HG03095 (cell line): ENCODE measurements around the gene CPA1.

Experiments
- ATAC-seq: cut with Tn5 transposase; IDR thresholded peaks from one replicate; pipeline ENCODE4 v1.9.1; 2021; ENCODE audit warnings: moderate library complexity; ENCODE audit not compliant: unreplicated experiment

Gene CPA1

GRCh38 chr7:130393841-130394411 lies 13.6 kb downstream of the CPA1 start:
- no peak for ATAC-seq

- ATAC-seq = no peak
Measured at GRCh38 chr7:130394421-130395195, 14.3 kb downstream of the CPA1 start.

DNA sequence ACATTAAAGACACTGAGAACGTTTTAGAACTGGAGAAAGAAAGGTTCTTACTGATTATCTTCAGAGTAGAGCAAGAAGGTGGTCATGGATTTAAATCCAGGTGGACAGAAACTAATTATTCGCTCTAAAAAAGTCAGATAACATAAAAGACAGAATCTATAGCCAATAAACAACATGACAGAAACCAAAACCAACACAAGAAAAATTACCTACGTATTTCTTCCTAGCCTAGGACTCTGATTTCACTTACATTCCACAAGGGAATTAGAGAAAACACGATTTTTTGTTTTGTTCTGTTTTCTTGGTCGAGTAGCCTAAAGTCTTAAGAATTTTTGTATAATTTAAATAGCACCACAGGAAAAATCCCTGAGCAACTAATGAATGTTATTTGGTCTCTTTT lies 15.1 kb downstream of the CPA1 start:
- no peak for ATAC-seq

DNA sequence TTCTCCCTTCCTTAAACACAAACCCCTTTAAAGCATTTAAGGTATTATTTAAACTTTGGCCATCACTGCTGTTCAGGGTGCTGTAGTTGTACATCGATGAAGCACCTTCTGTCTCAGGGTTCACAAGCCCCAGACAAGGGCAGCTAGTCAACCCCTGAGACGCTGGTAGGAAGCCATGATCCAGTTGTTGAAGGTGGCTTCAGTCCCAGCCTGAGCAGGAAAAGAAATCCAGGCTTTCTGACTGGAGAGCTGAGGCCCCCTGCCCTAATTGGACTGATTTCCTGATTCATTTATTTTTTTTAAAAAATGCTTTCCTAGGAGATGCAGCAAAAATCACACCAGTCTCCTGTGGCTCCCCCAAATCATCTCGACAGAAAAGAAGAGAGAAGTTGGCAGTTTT lies 15.8 kb downstream of the CPA1 start:
- ATAC-seq = no peak

DNA sequence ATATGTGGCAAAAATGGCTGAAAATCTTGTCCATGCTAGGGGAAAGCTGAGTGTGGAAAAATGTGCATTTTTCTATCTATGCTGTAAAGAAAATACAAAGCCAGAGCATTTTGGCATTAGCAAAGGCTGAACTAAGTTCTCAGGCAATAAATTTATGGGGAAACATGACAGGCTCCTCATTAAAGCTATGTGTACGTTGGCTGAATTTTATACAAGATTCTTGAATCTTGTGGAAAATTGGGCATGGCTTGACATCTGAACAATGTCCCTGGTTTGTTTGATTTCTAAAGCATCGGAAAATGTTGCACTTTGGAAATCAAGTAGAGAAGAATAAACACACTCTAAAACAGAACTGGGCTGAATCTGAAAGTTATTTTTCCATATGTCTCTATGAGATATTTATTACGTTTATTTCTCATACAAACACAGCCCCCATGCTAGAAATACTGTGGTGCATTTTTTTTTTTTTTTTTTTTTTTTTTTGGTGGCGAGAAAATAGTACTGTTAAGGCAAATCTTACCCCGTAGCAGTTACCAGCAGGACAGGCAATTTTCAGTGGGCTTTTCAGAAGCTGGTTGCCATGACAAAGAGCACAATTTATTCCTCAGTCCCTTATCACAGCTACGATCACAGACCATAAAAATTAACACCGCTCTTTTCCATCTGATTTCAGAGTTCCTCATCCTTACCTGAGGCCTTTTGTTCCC lies 16.9 kb downstream of the CPA1 start:
- no peak for ATAC-seq

DNA sequence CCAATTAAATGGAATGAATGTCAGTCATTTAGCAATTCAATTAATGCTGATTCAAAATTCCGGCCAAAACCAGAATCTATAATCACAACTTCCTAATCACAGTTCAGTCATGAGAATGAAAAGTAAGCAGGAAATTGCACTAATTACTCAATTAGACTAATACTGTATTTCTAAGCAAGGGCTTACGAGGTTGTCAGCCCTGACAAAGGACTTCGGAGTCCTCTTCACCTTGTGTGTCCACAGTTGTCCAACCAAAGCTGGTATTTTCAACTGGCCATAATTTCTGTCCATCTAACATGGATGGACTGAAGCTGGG lies 17.4 kb downstream of the CPA1 start:
- no peak for ATAC-seq

DNA sequence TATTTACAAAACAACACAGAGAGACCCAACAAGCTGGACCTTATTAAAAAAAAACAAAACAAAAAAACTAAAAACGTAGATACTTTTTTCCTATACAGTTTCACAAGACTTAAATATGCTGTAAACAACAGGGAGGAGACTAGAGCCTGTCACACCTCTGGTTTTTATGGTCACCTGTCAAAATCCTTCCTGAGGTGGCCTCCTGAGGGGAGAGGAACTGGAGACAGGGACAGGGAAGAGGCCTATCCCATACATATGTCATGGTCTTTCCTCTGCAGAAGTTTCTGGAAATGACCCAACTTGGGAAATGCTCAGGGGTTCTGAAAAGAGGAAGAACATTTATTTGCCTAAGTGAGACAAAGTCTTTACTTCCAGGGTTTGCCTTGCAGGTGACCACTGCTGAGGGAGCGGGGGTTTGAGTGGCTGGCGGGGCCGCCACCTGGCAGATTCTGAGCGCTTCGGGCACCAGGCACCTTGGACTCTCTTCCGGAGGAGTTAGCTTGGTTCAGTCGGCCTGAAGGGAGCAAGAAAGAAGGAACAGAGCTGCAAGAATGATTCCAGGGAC lies 18.3 kb downstream of the CPA1 start:
- no peak for ATAC-seq

- ATAC-seq = no peak
Measured at GRCh38 chr7:130400120-130400572, 19.9 kb downstream of the CPA1 start.

DNA sequence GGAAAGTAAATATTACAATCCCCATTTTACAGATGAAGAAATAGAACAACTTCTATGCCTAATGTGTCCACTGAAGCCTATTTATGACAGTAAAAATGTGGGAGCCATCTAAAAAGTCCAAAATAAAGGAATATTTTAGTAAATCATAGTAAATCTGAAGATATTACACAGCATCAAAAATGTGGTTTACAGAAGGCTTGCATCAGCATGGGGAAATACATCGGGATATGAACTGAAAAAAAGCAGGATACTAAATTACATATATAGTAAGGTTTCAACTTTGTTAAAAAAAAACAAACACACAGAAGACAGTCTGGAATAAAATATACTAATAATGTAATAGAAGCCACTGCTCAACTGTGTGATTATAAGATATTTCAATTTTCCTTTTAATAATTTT lies 20.8 kb downstream of the CPA1 start:
- ATAC-seq = no peak

DNA sequence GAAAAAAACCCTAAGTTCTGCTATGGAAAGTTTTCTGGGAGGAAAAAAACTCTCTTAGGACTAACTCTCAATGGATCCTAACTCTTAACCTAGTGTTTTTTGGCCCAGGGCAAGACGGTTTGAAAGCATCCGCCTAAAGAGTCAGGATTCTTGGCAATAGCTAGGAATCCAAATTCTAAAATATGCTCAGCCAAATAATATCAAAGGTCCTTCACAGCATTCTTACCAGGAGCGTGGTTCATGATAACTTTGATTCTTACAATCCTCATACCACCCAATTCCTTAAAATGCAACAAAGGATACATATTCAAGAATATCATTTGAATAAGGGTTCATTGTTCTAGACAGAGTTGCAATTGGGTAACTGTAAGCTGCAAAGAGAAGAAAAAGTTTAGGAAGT lies 21.3 kb downstream of the CPA1 start:
- ATAC-seq = no peak

DNA sequence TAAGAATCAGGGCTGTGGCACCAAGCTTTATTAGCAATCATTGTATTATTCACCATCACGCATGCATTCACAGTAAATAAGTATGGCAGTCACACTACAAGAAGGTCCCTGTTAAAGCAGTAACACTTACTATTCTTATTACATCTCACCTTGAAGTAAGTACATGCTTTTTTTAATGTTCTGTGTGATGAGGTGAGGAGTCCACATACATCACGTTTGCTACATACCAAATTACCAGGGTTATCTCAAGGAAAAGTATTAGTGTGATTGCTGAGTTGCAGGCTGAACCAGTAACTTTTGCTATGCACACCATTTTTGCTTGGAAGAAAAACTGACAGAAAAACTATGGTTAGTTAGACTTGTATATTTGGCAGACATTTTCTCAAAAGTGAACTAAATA lies 24.7 kb downstream of the CPA1 start:
- no peak for ATAC-seq

DNA sequence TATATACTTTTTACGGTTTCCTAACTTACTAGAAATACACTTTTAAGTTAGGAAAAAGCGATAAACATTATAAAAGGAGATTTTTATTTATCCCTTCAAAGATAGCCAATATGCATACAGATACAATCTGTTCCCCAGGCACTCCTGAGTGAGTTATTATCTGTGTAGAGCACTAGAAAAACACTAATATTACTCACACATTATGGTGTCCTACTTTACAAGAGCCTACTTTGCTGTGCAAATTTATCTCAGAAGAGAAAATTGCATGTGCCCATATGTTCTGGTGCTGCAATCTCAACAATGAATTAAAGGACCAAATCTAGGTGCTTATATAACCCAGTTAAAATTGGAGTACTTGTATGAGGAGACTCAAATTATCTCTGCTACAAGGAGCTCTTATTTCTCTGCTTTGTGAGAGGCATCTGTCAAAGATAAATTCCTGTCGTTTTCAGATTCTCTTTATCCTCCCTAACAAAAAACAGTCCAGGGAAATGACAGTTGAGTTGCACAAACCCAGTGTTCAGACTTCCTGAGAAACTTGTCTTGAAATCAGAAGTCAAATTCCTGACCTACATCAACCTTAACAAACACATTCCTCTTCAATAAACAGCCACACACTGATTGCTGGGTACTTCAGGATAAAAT lies 28.9 kb downstream of the CPA1 start:
- ATAC-seq = no peak

DNA sequence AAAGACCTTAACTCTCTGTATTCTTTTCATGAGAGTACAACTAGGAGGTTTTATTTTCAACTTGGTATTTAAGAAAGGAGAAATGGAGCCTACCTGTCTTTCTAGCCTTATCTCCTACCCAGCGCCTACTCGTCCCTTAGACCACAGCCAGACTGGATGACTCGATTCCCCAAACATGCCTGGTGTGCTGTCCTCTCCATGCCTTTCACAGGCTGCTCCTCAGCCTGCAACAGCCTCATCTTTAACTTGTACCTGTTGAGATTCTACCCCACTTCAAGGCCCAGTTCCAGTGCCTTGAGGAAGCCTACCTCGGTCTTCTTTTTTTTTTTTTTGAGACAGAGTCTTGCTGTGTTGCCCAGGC lies 29.4 kb downstream of the CPA1 start:
- ATAC-seq = no peak

GRCh38 chr7:130410868-130411541 lies 30.7 kb downstream of the CPA1 start:
- ATAC-seq = no peak

DNA sequence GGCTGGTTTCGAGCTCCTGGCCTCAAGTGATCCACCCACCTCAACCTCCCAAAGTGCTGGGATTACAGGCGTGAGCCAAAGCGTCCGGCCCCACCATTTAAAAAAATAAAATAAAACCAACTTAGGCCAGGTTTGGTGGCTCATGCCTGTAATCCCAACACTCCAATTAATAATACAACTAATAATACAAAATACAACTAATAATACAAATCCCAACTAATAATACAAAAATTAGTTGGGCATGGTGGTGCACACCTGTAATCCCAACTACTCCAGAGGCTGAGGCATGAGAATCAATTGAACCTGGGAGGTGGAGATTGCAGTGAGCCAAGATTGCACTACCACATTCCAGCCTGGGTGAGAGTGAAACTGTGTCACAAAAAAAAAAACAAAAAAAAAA lies 32.9 kb downstream of the CPA1 start:
- ATAC-seq = no peak

DNA sequence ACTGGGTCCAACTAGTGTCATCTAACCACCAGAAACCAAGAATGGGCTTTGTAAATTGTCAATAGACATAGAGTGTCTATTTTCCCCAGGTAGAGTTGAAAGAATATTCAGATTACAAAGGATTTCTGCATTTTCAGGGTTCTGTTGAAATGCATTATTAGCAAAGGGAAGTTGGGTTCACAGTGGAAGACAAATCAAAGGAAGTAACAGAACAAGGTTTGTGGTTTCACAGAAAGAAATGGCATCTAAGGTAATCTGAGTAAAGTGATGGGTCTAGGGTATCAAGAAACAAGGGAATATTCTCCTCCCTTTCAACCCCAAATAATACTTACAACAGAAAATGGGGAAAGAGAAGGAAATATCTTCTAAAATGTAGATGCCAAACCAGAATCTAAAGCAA lies 34.7 kb downstream of the CPA1 start:
- no peak for ATAC-seq

GRCh38 chr7:130417213-130417612 lies 36.9 kb downstream of the CPA1 start:
- ATAC-seq = no peak

GRCh38 chr7:130418306-130418705 lies 38.0 kb downstream of the CPA1 start:
- no peak for ATAC-seq

DNA sequence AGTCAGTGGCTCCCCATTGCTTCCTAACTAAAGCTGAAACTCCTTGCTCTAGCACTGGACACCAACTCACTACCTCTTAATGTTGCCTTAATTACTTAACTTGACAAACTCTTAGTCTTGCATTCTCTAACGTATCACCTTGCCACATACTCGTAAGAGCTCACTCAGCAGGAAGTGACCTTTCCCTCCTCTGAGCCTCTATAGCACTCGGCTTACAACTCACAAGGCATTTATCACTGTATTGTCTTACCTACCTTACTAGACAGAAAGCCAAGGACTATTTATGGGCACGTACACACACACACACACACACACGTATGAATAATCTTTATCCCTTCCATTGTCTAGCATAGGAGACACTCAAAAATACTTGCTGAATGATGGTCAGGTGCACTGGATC lies 39.4 kb downstream of the CPA1 start:
- ATAC-seq = no peak

GRCh38 chr7:130420943-130421578 lies 40.8 kb downstream of the CPA1 start:
- no peak for ATAC-seq

GRCh38 chr7:130421684-130422083 lies 41.4 kb downstream of the CPA1 start:
- ATAC-seq = no peak
